Activated naive CD8-positive, alpha-beta T cell treated with anti-CD3 and anti-CD28 coated beads, Interleukin-2, amount 50 U/mL, for 24 hours (primary cell): Measurements from ENCODE around the gene ZNF70.

Experiments used
- ATAC-seq: fragments of 150-1000 bp; cut with Tn5 transposase; one replicate; pipeline ENCODE4 v1.10.0; 2021
- DNase-seq: peaks from one replicate; pipeline ENCODE4 v3.0.0; 2021
- H3K27ac Mint-ChIP-seq: one replicate; pipeline ENCODE4 v1.8.0; 2021; ENCODE audit warnings: mild to moderate bottlenecking, mixed read lengths
- H3K27me3 Mint-ChIP-seq: one replicate; pipeline ENCODE4 v1.8.0; 2021; ENCODE audit warnings: mixed read lengths
- H3K36me3 Mint-ChIP-seq: one replicate; pipeline ENCODE4 v1.8.0; 2021; ENCODE audit warnings: low read depth, mixed read lengths
- H3K4me1 Mint-ChIP-seq: one replicate; pipeline ENCODE4 v1.8.0; 2021; ENCODE audit warnings: mixed read lengths
- H3K4me3 Mint-ChIP-seq: one replicate; pipeline ENCODE4 v1.8.0; 2021; ENCODE audit warnings: mild to moderate bottlenecking, moderate library complexity, mixed read lengths
- H3K9me3 Mint-ChIP-seq: one replicate; pipeline ENCODE4 v1.8.0; 2021; ENCODE audit warnings: mixed read lengths

The ZNF70 gene

GRCh38 chr22:23705358-23705757 is 45.6 kb downstream of the ZNF70 start:
- peaks cover 66% of the 10 kb centered on the region for H3K4me1 Mint-ChIP-seq
- DNase-seq = peak; percentile 28
- H3K27ac Mint-ChIP-seq = peak overlapping the region; percentile 86
- ATAC-seq = peak; percentile 83
- H3K27me3 Mint-ChIP-seq = no peaks in the 10 kb centered on the region
- no peaks in the 10 kb centered on the region for H3K9me3 Mint-ChIP-seq
- peak overlapping the region; percentile 44 for H3K4me3 Mint-ChIP-seq
- H3K36me3 Mint-ChIP-seq = peaks cover 91% of the 10 kb centered on the region

GRCh38 chr22:23704829-23705228 is 46.1 kb downstream of the ZNF70 start:
- Mint-ChIP-seq H3K9me3 (no peaks in the 10 kb centered on the region), H3K4me3 (peak overlapping the region; percentile 44), H3K27me3 (no peaks in the 10 kb centered on the region), H3K27ac (peak overlapping the region; percentile 86), H3K36me3 (peaks cover 91% of the 10 kb centered on the region), H3K4me1 (peaks cover 69% of the 10 kb centered on the region)
- DNase-seq (no peak), ATAC-seq (peak; percentile 47)

GRCh38 chr22:23704062-23704461 is 46.9 kb downstream of the ZNF70 start:
- no peak for ATAC-seq
- Mint-ChIP-seq H3K4me1 (peaks cover 61% of the 10 kb centered on the region), H3K4me3 (no peak overlapping the region), H3K27ac (peak overlapping the region; percentile 52), H3K9me3 (no peaks in the 10 kb centered on the region), H3K27me3 (no peaks in the 10 kb centered on the region), H3K36me3 (peaks cover 90% of the 10 kb centered on the region)
- DNase-seq = no peak

GRCh38 chr22:23700706-23701105 is 50.2 kb downstream of the ZNF70 start:
- Mint-ChIP-seq H3K4me3 (no peak overlapping the region), H3K4me1 (peaks cover 59% of the 10 kb centered on the region), H3K36me3 (peaks cover 63% of the 10 kb centered on the region), H3K27me3 (no peaks in the 10 kb centered on the region), H3K9me3 (no peaks in the 10 kb centered on the region), H3K27ac (no peak overlapping the region)
- no peak for ATAC-seq
- DNase-seq = no peak

- H3K27ac Mint-ChIP-seq = no peak overlapping the region
- peaks cover 56% of the 10 kb centered on the region for H3K36me3 Mint-ChIP-seq
- H3K4me3 Mint-ChIP-seq = no peak overlapping the region
- H3K4me1 Mint-ChIP-seq = peaks cover 52% of the 10 kb centered on the region
- ATAC-seq = no peak
- no peak for DNase-seq
- no peaks in the 10 kb centered on the region for H3K9me3 Mint-ChIP-seq
- no peaks in the 10 kb centered on the region for H3K27me3 Mint-ChIP-seq
Observed at GRCh38 chr22:23698673-23699235, 52.2 kb downstream of the ZNF70 start.

GRCh38 chr22:23698094-23698493 is 52.8 kb downstream of the ZNF70 start:
- Mint-ChIP-seq H3K9me3 (no peaks in the 10 kb centered on the region), H3K27me3 (no peaks in the 10 kb centered on the region), H3K4me1 (peaks cover 48% of the 10 kb centered on the region), H3K27ac (no peak overlapping the region), H3K36me3 (peaks cover 50% of the 10 kb centered on the region), H3K4me3 (no peak overlapping the region)
- DNase-seq (no peak), ATAC-seq (no peak)

GRCh38 chr22:23697031-23697970 is 53.6 kb downstream of the ZNF70 start:
- no peak for DNase-seq
- Mint-ChIP-seq H3K36me3 (peaks cover 47% of the 10 kb centered on the region), H3K9me3 (no peaks in the 10 kb centered on the region), H3K27me3 (no peaks in the 10 kb centered on the region), H3K4me1 (peaks cover 43% of the 10 kb centered on the region), H3K4me3 (peak overlapping the region; percentile 83), H3K27ac (peak overlapping the region; percentile 99)
- no peak for ATAC-seq

- H3K27ac Mint-ChIP-seq = peak overlapping the region; percentile 99
- H3K4me3 Mint-ChIP-seq = peak overlapping the region; percentile 83
- ATAC-seq (peak; percentile 100), DNase-seq (peak; percentile 72)
- H3K36me3 Mint-ChIP-seq = peaks cover 38% of the 10 kb centered on the region
- peaks cover 43% of the 10 kb centered on the region for H3K4me1 Mint-ChIP-seq
- no peaks in the 10 kb centered on the region for H3K9me3 Mint-ChIP-seq
- no peaks in the 10 kb centered on the region for H3K27me3 Mint-ChIP-seq
Observed at GRCh38 chr22:23696326-23696851, 54.5 kb downstream of the ZNF70 start.

GRCh38 chr22:23695571-23696325 is 55.2 kb downstream of the ZNF70 start:
- Mint-ChIP-seq H3K4me3 (peak overlapping the region; percentile 83), H3K36me3 (peaks cover 33% of the 10 kb centered on the region), H3K27ac (peak overlapping the region; percentile 99), H3K4me1 (peaks cover 40% of the 10 kb centered on the region), H3K27me3 (no peaks in the 10 kb centered on the region), H3K9me3 (no peaks in the 10 kb centered on the region)
- DNase-seq = no peak
- ATAC-seq = no peak

GRCh38 chr22:23695141-23695540 is 55.8 kb downstream of the ZNF70 start:
- Mint-ChIP-seq H3K27me3 (no peaks in the 10 kb centered on the region), H3K27ac (peak overlapping the region; percentile 99), H3K36me3 (peaks cover 27% of the 10 kb centered on the region), H3K9me3 (no peaks in the 10 kb centered on the region), H3K4me1 (peaks cover 38% of the 10 kb centered on the region), H3K4me3 (no peak overlapping the region)
- DNase-seq (no peak), ATAC-seq (no peak)

- ATAC-seq = no peak
- no peaks in the 10 kb centered on the region for H3K9me3 Mint-ChIP-seq
- no peak overlapping the region for H3K4me3 Mint-ChIP-seq
- peaks cover 37% of the 10 kb centered on the region for H3K4me1 Mint-ChIP-seq
- no peak for DNase-seq
- peaks cover 18% of the 10 kb centered on the region for H3K36me3 Mint-ChIP-seq
- H3K27ac Mint-ChIP-seq = no peak overlapping the region
- no peaks in the 10 kb centered on the region for H3K27me3 Mint-ChIP-seq
Observed at GRCh38 chr22:23693979-23694680, 56.8 kb downstream of the ZNF70 start.

GRCh38 chr22:23692598-23693291 is 58.2 kb downstream of the ZNF70 start:
- H3K4me1 Mint-ChIP-seq = peaks cover 33% of the 10 kb centered on the region
- no peak overlapping the region for H3K27ac Mint-ChIP-seq
- no peak for ATAC-seq
- H3K27me3 Mint-ChIP-seq = no peaks in the 10 kb centered on the region
- peaks cover 13% of the 10 kb centered on the region for H3K36me3 Mint-ChIP-seq
- no peak for DNase-seq
- H3K4me3 Mint-ChIP-seq = no peak overlapping the region
- no peaks in the 10 kb centered on the region for H3K9me3 Mint-ChIP-seq

- Mint-ChIP-seq H3K4me1 (peaks cover 24% of the 10 kb centered on the region), H3K27ac (no peak overlapping the region), H3K36me3 (peaks cover 13% of the 10 kb centered on the region), H3K27me3 (no peaks in the 10 kb centered on the region), H3K9me3 (no peaks in the 10 kb centered on the region), H3K4me3 (no peak overlapping the region)
- ATAC-seq = no peak
- DNase-seq = no peak
Observed at GRCh38 chr22:23691748-23692423, 59.0 kb downstream of the ZNF70 start.
